Aorta (tissue), 5 donors: ENCODE results near the gene IGDCC3. TPM values are rescaled to one million over a fixed set of nuclear protein-coding genes. Genes with fewer than 3 reads are reported as not detected.
A peak's percentile ranks its signal among the peaks of the same experiment; 100 is the strongest.

Experiments used
- ATAC-seq: fragments of 200-7000 bp; cut with Tn5 transposase; one replicate; pipeline ENCODE4 v1.9.1; 2022; ENCODE audit warnings: moderate library complexity; ENCODE audit not compliant: low FRiP score
- DNase-seq, 2 donors: peaks; one replicate each; pipeline ENCODE4 v3.0.0-alpha.2; 2020
- H3K27ac ChIP-seq, 2 donors: one replicate each; pipeline ENCODE4 v1.5.1; 2013; ENCODE audit warnings: low read length in 2 of 2, mild to moderate bottlenecking in 2 of 2, moderate library complexity in 2 of 2, control low read depth in 1 of 2, inconsistent platforms in 1 of 2, low read depth in 1 of 2
- H3K27me3 ChIP-seq, 2 donors: one replicate each; pipeline ENCODE4 v1.6.1; 2013; ENCODE audit warnings: control low read depth in 1 of 2, low read length in 1 of 2, mild to moderate bottlenecking in 1 of 2, moderate library complexity in 1 of 2; ENCODE audit not compliant: insufficient read depth in 2 of 2, control insufficient read depth in 1 of 2
- H3K36me3 ChIP-seq, 2 donors: one replicate each; pipeline ENCODE4 v1.6.1; 2013; ENCODE audit warnings: control low read depth in 1 of 2, low read length in 1 of 2, mild to moderate bottlenecking in 1 of 2; ENCODE audit not compliant: insufficient read depth in 2 of 2, control insufficient read depth in 1 of 2
- H3K4me1 ChIP-seq, 2 donors: one replicate each; pipeline ENCODE4 v1.6.1; 2013; ENCODE audit warnings: low read length in 2 of 2, control low read depth in 1 of 2, mild to moderate bottlenecking in 1 of 2, moderate library complexity in 1 of 2; ENCODE audit not compliant: insufficient read depth in 2 of 2, control insufficient read depth in 1 of 2
- H3K4me3 ChIP-seq, 2 donors: one replicate each; pipeline ENCODE4 v1.5.1; 2013; ENCODE audit warnings: low read length in 2 of 2, control low read depth in 1 of 2, mild to moderate bottlenecking in 1 of 2
- H3K9me3 ChIP-seq: one replicate; pipeline ENCODE4 v1.6.1; 2013; ENCODE audit warnings: mild to moderate bottlenecking, low read length; ENCODE audit not compliant: control insufficient read depth
- WGBS, 2 donors: extraction: QIAGEN DNeasy Blood & Tissue Kit; methylation state at CpG; one replicate each; pipeline ENCODE4 v1.1.7; 2013; 5-methylcytosine and 5-hydroxymethylcytosine counted together
- intact Hi-C, 2 donors: fragments of 100-400 bp; cut with DNase I; formaldehyde crosslinking; loops; one replicate each; pipeline versions ENCODE4 v1.14.2 to v1.15.0; 2022
- polyA plus RNA-seq, 2 donors: library from polyadenylated mRNA; stranded (reverse); fragments of 200-250 nt; gene quantifications; one replicate each; pipeline ENCODE4 v1.2.3, GENCODE V29; 2013
- total RNA-seq, 2 donors: library from RNA; stranded (reverse); fragmentation: NEBNext Ultra II Directional; extraction: Animal tissue kit (Norgen Biotek cat#: 25700); gene quantifications; one replicate each; pipeline ENCODE4 v1.2.1, GENCODE V29; 2021
- donor health status: healthy with polysubstance abuse.
- donor health status: Bipolar disorder and iron deficiency.
- donor health status: DM: no; HTN: no; CAD: no.
- donor health status: DM: no; HTN: no; CAD: no.
- donor health status: DM: yes; HTN: yes; CAD: no.

IGDCC3 gene
- total and polyA plus RNA-seq, 4 donors = not detected

- 87% methylated on average over 6 of the region's 6 CpGs for WGBS, 2 donors
- intact Hi-C loops = loop anchor here in 1 of 2 donors (1.0 kb wide), 1 partner anchor 68 kb away; no protein-coding TSS in a partner anchor
- Histone ChIP-seq H3K27ac (no peak overlapping the region), H3K27me3 (no peaks in the 10 kb centered on the region), H3K9me3 (no peaks in the 10 kb centered on the region), H3K4me3 (no peak overlapping the region), H3K36me3 (no peaks in the 10 kb centered on the region), H3K4me1 (no peaks in the 10 kb centered on the region)
- ATAC-seq (no peak), DNase-seq (no peak)
Measured at GRCh38 chr15:65386376-65386775, 8.6 kb upstream of the IGDCC3 start.

- no peak overlapping the region for H3K4me3 ChIP-seq
- H3K4me1 ChIP-seq = no peaks in the 10 kb centered on the region
- no peaks in the 10 kb centered on the region for H3K27me3 ChIP-seq
- WGBS, 2 donors = 40 to 43% methylated on average over 10 of the region's 10 CpGs
- H3K36me3 ChIP-seq = no peaks in the 10 kb centered on the region
- ATAC-seq (peak; percentile 58), DNase-seq (no peak)
- no peaks in the 10 kb centered on the region for H3K9me3 ChIP-seq
- intact Hi-C loops = loop anchor here (1.0 kb wide), 1 partner anchor 68 kb away; no protein-coding TSS in a partner anchor
- H3K27ac ChIP-seq = no peak overlapping the region
Measured at GRCh38 chr15:65385870-65386258, 8.1 kb upstream of the IGDCC3 start.

GRCh38 chr15:65384895-65385869 lies 7.4 kb upstream of the IGDCC3 start:
- H3K36me3 ChIP-seq = no peaks in the 10 kb centered on the region
- DNase-seq (peak; percentile 88 to 92), ATAC-seq (peak; percentile 94)
- no peaks in the 10 kb centered on the region for H3K27me3 ChIP-seq
- WGBS, 2 donors = 26 to 28% methylated on average over 39 to 43 of the region's 43 CpGs
- intact Hi-C loops = loop anchor here in 1 of 2 donors (1.0 kb wide), 1 partner anchor 67 kb away; no protein-coding TSS in a partner anchor
- H3K4me1 ChIP-seq = no peaks in the 10 kb centered on the region
- no peak overlapping the region for H3K4me3 ChIP-seq
- H3K9me3 ChIP-seq = no peaks in the 10 kb centered on the region
- no peak overlapping the region for H3K27ac ChIP-seq

- intact Hi-C loops = no loop called here
- no peak overlapping the region for H3K4me3 ChIP-seq
- no peak overlapping the region for H3K27ac ChIP-seq
Measured at GRCh38 chr15:65384505-65384894, 6.7 kb upstream of the IGDCC3 start.

GRCh38 chr15:65383991-65384390 lies 6.2 kb upstream of the IGDCC3 start:
- H3K4me1 ChIP-seq = no peaks in the 10 kb centered on the region
- H3K27me3 ChIP-seq = no peaks in the 10 kb centered on the region
- ATAC-seq (no peak), DNase-seq (peak in 1 of 2 donors; percentile 75)
- no peaks in the 10 kb centered on the region for H3K36me3 ChIP-seq
- 96 to 99% methylated on average over 6 of the region's 6 CpGs for WGBS, 2 donors
- H3K9me3 ChIP-seq = no peaks in the 10 kb centered on the region
- intact Hi-C loops = no loop called here
- H3K27ac ChIP-seq = no peak overlapping the region
- H3K4me3 ChIP-seq = no peak overlapping the region

More at GRCh38 chr15:65384505-65384894, 6.7 kb upstream of the IGDCC3 start:
- DNase-seq = peak in 1 of 2 donors; percentile 34
- no peaks in the 10 kb centered on the region for H3K27me3 ChIP-seq
- 80 to 83% methylated on average over 4 of the region's 4 CpGs for WGBS, 2 donors
- no peaks in the 10 kb centered on the region for H3K36me3 ChIP-seq
- no peaks in the 10 kb centered on the region for H3K4me1 ChIP-seq
- H3K9me3 ChIP-seq = no peaks in the 10 kb centered on the region
- no peak for ATAC-seq

GRCh38 chr15:65383456-65383855 lies 5.7 kb upstream of the IGDCC3 start:
- no peaks in the 10 kb centered on the region for H3K36me3 ChIP-seq
- intact Hi-C loops = no loop called here
- H3K4me1 ChIP-seq = no peaks in the 10 kb centered on the region
- no peak for ATAC-seq
- no peak overlapping the region for H3K27ac ChIP-seq
- 92 to 94% methylated on average over 5 of the region's 5 CpGs for WGBS, 2 donors
- H3K27me3 ChIP-seq = no peaks in the 10 kb centered on the region
- no peak overlapping the region for H3K4me3 ChIP-seq
- DNase-seq = peak in 1 of 2 donors; percentile 54
- H3K9me3 ChIP-seq = no peaks in the 10 kb centered on the region

- ATAC-seq (no peak), DNase-seq (peak in 1 of 2 donors; percentile 52)
- H3K4me1 ChIP-seq = no peaks in the 10 kb centered on the region
- 96% methylated on average over 9 of the region's 9 CpGs for WGBS, 2 donors
- no peaks in the 10 kb centered on the region for H3K36me3 ChIP-seq
- H3K4me3 ChIP-seq = no peak overlapping the region
- intact Hi-C loops = no loop called here
- H3K27me3 ChIP-seq = no peaks in the 10 kb centered on the region
- no peaks in the 10 kb centered on the region for H3K9me3 ChIP-seq
- no peak overlapping the region for H3K27ac ChIP-seq
Measured at GRCh38 chr15:65382921-65383320, 5.1 kb upstream of the IGDCC3 start.

GRCh38 chr15:65382146-65382491 lies 4.3 kb upstream of the IGDCC3 start:
- Histone ChIP-seq H3K36me3 (no peaks in the 10 kb centered on the region), H3K9me3 (no peaks in the 10 kb centered on the region), H3K27me3 (no peaks in the 10 kb centered on the region), H3K27ac (no peak overlapping the region), H3K4me1 (no peaks in the 10 kb centered on the region), H3K4me3 (no peak overlapping the region)
- intact Hi-C loops = no loop called here
- ATAC-seq (no peak), DNase-seq (no peak)
- WGBS, 2 donors = 79% methylated on average over 6 of the region's 6 CpGs
